Fibroblast of the conjunctiva (primary cell): ENCODE results near the gene CXCR3.
"Not testable (repeated sequence)": the region's sequence is repeated elsewhere in the genome, so short reads cannot be mapped to it uniquely, and the experiment has no call there.

Experiments used
- DNase-seq: peaks from one replicate; pipeline ENCODE4 v3.0.0-alpha.2; 2010; ENCODE audit warnings: low read depth

The CXCR3 gene

DNA sequence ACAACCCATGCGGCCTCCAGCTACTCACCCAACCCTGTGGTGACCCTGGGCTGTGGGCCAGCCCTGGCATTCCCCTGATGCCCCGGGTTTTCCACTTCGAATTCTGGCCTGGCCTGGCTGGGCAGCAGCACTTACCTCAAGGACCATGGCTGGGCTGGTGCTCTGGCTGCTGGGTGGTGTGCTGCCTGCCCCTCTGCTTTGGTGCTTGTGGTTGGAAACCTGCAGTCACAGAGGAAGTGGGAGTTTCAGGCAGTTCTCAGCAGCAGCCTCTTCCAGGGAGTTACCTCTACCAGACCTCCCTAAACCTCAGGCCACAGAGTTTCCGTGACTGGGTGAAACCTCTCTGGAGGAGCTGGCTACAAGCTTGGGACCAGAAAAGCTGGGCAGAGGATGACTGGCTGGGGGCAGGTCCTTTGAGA is at the start of gene CXCR3:
Gene CXCR3, minus strand, starts transcription at position 209 of the 419 bp plus-strand sequence. Its CDS starts 62 bp downstream, at position 147.
- DNase-seq = no peak

DNA sequence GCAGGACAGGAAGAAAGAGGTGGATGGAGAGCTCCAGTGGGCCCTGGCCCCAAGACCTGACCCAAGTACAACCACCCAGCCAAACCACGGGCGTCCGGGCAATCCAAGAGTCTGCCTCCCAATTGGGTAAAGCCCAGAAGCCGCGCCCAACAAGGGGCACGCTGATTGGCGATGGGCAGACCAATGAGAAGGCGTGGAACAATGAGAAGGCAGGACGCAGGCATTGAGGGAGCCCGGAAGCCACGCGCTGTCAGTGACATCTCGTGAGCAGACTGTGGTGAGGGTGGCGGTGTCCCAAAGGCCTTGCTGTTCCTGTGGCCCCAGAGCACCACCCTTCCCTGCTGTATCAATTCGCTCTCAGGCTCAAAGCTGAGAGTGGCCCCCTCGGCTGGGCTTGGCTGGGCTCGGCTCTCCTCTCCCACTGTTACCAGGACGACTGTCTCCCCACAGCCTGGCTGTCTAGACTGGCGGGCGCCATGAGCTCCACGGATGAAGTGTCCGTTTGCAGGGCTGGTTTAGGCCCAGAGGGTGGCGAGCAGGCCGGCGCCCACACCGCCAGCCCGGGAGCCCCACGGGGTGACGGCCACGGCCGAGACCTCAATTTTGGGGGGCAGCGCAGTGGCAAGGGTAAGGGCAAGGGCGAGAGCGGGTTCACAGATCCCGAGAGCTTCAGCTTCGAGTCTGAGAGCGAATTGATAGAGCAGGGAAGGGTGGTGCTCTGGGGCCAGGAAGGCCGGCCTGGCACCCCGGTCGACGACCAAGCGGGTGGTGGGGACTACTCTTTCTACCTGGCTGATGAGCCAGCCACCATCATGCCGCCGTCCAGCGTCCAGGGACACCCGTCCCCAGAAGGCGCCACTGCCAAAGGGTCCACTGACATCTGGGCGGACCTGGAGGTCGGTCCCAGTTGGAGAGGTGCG is 49.3 kb upstream of the CXCR3 start, which contains the start of gene LOC101059915:
Gene LOC101059915, plus strand, starts transcription at position 219 of the 920 bp plus-strand sequence.
- DNase-seq = no peak

DNA sequence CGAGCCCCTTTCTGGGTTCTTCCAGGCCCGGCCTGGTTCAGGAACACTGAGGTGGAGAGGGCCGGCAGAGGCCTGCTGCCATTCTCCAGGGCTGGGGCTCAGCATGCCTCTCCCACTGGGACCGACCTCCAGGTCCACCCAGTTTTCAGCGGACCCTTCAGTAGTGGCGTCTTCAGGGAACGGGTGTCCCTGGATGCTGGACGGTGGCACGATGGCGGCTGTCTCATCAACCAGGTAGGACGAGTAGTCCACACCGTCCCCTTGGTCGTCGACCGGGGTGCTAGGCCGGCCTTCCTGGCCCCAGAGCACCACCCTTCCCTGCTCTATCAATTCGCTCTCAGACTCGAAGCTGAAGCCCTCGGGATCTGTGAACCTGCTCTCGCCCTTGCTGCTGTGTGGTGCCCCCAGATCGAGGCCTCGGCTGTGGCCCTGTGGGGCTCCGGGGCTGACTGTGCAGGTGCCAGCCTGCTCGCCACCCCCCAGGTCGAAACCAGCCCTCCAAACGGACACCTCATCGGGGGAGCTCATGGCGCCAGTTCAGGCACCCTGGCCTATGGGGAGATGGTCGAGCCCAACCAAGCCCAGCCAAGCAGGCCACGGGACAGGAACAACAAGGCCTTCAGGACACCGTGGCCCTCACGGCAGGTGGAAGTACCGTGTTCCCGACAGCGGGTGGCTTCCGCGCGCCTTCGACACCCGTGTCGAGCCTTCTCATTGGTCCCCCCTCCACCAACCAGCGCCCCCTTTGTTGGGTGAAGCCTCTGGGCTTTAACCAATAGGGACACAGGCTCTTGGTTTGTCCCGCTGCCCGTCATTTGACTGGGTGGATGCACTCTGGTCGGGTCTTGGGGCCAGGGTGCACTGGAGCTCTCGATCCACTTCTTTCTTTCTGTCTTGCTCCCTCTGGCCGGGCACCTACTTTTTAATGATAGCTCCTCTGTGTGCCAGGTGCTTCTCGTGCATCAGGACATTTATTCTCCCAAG is 48.2 kb upstream of the CXCR3 start:
- DNase-seq = no peak

DNA sequence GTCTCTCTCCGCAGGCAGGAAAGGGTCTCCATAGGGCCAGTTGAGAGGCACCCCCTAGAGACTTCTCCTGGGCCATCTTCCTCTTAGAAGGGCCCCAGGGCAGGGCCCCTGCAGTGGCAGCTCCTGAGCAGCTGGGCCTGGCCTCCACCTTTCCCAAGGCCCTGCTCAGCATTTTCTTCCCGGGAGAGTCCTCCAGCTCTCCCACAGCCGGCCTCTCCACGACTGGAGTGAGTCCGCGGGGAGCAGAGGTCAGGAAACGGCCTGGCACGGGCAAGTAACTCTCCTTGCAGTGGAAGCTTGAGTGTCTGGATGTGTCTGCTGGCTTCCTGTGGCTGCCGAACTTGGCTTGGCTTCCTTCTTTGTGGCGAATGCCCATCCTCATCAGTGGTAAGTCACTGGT is 47.4 kb upstream of the CXCR3 start:
- DNase-seq = no peak

DNA sequence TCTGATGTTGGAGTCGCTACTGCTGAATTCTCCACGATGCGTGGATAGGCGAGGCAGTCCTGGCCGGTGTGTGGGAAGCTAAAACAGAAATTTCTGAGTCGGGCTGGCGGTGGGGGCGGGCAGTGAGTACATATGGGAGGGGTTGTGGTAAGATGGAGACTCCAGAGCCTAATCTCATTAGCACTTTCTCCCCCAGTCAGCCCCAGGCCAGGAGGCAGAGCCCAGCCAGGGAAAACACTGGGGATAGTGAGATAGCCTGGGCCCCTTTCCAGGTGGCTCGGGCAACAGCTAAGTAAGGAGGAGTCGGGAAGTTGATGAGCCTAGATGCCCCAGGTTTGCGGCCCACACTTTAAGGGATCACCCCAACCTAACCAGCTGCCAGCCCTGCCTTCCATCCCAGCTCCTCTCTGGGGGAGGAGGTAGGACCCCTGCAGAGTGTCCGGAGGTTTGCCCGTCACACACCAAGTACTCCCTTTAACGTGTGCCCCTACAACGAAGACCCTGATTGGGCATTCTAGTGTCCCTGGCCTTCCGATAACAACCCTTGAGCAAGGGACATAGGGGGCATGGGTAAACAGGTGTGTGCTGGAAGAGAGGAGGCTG is 46.7 kb upstream of the CXCR3 start:
- no peak for DNase-seq

DNA sequence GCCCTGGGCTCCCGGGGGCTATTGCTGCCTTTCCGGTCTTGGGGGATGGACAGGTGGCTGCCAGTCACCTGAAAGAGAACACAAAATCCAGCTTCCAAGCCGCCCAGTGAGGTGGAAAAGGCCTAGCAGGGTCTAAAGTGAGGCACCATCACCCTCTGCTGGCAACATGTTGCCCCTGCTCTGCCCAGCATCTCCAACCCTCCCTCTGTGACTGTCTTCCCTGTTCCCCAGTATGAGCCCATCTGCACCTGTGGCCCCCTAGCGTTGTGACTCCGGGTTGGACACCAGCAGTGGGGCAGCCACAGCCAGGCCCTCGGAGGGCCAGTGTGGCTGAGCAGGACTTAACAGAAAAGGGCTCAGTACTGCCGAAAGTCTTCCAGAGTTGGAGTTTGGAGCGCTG is 45.9 kb upstream of the CXCR3 start:
- DNase-seq = not testable (repeated sequence)

DNA sequence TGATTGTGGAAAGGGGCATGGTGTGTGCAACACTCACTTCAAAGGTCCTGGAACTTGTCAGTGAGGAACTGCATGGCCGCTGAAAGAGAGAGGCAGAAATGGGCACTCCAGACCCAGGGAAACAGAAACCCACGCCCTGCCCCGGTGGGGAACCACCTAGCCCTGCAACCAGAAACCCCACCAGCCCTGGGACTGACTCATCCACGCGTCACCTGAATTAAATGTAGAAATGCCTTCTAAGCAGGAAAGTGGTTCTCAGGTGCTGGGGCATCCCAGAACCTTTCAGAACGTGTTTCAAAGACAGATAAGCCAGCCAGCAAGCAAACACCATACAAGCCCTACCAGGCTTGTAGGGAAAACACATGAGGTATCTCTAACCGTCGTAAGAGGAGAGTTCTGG is 44.9 kb upstream of the CXCR3 start:
- DNase-seq = not testable (repeated sequence)

DNA sequence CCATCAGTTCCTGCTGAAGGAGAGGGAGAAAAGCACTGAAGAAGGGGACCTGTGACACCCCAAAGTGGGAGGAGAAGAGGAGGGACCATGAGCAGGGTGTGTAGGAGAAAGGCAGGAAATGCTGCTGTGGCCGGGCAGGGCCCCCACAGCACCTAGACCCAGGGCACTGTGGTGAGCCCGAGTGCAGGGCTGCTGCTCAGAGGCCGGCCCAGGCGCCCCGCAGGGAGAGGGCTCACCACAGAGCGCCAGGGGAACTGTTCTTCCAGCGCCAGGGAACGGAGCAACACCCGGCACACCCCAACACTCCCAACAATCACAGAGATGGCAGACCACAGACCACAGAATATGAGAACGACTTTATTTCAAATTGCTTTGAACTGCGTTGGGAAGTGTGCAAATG is 44.3 kb upstream of the CXCR3 start:
- not testable (repeated sequence) for DNase-seq

DNA sequence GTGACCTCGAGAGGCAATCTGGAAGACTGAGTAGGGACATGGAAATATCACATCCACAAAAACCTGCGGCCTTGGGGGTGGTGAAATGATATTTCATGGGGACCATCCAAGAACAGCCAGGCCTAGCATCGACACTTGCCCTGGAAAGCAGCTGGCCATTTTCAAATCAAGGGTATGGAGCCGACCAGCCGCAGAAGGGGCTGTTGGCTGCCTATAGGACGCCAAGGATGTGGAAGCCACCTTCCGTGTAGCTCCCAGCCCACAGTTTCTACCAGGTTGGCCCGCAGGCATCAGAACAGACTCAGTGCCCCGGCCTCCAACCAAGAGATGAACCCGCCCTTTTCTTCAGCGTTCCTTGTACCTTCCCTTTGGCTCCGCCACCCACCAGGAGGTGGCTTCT is 43.6 kb upstream of the CXCR3 start:
- DNase-seq = no peak

DNA sequence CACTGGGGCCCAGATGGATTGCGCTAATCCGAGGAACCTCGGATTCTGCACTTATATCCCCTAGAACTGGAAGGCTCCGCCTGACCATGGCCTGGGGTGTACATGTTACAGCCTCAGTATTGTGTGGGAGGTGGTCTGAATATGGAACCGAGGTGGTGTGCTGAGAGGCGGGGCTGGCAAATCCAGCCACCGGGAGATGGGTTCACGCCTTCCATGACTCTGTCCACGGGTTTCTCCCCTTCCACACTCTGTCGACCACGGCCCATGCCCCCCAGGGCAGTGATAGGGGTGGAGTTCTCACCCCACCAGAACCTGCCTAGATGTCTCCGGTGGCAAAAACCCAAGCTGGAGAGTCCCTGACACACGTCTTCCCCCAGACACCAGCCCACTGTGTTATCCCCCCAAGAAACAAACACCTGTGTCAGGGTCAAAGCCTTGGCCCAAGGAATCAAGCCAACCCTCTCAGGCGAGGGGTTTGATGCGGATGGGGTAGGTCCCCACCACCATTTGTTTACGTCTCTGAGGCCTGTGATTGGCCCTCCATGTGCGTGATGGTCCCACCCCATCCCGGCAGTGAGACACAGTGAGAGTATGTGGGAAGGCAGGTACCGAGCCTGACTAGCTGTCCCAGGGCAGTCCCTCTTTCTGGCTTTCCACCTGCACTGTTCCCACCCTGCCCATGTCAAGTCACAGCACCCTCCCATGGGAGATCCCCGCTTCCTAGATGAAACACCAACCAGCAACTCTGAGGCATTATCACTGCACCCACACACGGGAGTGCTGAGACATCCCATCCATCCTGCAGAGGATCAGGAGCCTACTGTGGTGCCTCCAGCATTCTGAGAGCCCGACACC is 42.5 kb upstream of the CXCR3 start:
- no peak for DNase-seq

DNA sequence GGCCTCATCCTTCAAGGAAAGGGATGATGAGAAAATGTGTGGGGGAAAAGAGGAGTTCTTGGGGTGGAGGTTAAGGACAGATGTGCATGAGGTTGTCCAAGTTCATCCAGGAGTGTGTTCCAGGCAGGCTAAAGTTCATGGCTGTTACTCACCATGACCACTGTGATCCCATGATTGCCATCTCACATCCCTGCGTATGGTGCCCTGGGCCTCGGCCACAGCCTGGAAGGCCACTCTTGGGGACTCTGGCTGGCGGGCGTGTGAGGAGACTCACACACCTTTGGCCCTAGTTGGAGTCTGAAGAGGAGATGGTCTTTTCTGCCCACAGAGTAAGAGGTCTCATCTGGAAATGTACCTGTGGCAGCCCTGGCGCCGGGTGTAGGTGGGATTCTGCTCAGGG is 41.6 kb upstream of the CXCR3 start:
- no peak for DNase-seq

DNA sequence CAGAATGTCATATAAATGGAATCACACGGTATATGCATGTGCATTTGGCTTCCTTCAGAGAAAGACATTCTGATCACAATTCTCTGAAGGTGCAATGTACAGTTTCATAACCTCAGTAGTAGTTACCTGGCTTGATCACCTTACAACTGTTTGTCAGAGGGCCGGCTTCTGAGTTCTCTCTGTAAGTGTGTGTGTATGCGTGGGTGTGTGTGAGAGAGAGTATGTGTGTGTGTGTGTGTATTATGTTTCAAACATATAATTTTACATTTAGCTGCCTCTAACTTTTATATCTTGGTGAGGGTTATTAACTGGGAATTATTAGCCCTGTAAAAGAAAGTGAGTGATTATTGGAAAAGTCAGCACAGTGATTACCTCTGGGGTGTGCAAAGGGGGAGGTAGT is 41.0 kb upstream of the CXCR3 start:
- DNase-seq = no peak

DNA sequence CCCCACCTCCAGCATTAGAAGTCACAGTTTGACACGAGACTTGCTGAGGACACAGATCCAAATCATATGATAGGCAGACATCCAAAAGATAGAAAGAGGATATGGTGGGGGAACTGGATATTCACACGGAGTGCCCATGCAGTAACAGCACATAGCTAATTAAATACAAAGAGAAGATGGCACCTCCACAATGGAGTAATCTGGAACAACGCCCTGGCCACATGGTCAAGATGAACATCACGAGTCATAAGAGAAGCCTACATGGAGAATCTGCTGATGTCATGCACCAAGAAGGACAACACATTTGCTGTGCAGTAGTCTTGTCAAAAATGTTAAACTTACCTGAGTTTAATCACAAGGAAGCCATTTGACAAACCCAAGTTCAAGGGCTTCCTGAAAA is 39.0 kb upstream of the CXCR3 start:
- no peak for DNase-seq

DNA sequence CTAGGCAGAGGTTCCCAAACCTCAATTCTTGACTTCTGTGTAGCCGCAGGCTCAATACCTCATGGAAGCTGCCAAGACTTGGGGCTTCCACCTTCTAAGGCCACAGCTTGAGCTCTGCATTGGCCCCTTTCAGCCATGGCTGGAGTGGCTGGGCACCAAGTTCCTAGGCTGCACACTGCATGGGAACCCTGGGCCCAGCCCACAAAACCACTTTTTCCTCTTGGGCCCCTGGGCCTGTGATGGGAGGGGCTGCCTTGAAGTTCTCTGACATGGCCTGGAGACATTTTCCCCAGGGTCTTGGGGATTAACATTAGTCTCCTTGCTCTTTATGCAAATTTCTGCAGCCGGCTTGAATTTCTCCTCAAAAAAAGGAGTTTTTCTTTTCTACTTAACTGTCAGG is 35.0 kb upstream of the CXCR3 start:
- no peak for DNase-seq

DNA sequence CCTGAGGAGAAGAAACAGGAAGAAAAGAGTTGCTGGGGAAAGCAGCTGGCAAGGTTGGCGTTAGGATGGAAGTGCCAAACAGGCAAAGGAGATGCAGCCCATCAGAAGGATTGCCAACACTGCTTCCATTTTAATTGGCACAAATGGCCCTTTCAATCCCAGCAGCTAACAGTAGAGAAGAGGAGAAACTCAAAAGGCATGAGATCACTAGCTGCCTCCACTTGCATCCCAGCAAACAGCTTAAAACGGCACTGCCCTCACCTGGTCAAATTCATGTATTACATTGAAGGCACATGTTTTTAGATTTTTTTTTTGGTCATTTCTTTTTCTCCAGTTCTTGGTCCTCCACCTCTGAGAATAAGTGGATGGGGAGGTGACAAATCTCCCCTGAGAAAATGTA is 34.1 kb upstream of the CXCR3 start:
- DNase-seq = peak; percentile 37

DNA sequence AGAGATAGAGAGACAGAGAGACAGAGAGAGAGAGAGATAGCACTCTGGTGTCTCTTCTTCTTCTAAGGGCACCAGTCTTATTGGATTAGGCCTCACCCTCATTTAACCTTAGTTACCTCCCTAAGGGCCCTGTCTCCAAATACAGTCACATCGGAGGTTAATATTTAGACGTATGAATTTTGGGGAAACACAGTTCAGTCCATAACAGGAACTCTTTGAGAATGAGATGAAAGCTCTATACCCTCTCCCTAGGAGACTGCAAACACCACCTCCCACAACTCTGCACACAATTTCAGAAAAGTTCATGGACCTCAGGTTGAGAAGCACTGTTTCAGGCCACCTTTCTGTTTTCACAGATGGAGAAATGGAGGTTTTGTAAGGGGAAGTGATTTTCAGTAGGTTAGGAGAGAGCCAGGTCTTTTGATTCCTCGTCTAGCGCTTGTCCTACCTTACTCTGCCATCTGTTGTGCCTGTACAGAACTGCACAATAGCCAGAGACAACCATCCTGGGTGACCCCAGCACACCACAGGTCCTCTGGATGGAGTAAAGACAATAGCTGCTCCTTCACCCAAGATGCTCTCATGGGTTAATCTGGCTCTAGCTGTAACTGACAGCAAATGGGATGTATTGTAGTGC is 32.1 kb upstream of the CXCR3 start:
- DNase-seq = no peak

DNA sequence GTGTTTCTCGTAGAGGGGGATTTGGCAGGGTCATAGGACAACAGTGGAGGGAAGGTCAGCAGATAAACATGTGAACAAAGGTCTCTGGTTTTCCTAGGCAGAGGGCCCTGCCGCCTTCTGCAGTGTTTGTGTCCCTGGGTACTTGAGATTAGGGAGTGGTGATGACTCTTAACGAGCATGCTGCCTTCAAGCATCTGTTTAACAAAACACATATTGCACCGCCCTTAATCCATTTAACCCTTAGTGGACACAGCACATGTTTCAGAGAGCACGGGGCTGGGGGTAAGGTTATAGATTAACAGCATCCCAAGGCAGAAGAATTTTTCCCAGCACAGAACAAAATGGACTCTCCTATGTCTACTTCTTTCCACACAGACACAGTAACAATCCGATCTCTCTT is 26.1 kb upstream of the CXCR3 start:
- DNase-seq = not testable (repeated sequence)

DNA sequence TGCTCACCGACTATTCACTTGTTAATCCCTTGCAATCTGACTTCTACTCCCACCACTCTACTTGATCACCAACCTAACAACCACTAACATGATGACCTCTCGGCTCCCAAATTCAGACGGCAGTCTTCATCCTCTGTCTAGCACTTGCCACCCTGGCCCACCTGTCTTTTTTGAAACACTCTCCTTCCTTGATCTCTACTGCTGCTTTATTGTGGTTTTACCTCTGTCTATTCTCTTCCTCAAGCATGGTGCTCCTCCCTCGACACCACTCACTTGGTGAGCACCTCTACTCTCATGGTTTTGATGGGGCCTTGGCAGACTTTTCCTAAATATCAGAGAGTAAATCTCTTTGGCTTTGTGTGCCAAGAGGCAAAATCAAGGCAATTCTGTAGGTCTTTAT is 21.7 kb upstream of the CXCR3 start:
- DNase-seq = no peak

DNA sequence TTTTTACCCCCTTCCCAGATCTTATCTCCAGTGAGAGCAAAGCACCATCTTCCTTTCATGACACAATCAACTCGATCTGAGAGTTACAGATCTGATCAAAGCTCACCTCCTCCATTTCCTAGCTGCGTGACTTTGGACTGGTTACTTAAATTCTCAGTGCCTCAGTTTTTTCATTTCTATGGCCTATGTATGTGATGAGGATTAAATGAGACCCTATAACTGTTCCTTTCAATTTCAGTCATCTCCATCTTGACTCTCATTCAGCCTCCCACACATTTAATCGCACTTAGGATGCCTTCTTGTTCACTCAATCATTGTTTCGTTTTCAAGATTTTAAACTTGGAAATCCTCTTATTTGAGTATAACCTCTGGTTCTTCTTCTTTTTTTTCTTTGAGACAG is 20.1 kb upstream of the CXCR3 start:
- DNase-seq = no peak

DNA sequence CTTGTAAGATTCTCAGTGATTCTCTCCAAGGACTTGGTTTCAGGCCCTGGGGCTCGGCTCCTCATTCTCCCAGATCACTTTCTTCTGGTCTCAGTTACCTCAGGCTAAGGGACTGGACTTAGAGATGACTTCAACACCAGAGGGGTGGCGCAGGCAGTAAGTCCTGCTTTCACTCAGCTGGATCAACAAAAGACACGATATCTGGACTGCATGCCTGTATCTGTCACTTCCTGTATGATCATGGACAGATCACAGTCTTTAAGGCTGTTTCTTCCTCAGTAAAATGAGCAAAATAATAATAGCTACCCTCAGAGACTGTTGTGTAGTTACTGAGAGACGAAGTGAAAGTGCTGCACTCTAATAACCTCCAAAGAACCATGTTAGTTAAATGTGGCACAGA is 19.5 kb upstream of the CXCR3 start:
- no peak for DNase-seq

DNA sequence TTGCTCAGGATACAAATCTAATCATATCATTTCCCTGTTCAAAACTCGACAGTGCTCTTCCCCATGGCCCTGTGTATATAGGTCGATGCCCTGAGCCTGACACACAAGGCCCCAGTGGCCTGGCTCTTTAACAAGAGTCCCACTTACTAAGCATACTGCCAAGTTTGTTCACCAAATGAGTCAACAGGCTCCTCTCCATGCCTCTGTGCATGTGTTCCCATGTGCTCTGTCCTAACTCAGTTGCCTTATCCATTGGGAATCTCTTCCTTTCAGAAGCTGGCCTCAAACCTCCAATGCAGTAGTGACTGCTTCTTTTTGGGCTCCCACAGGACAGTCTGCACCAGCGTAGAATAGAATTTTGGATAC is 18.9 kb upstream of the CXCR3 start:
- no peak for DNase-seq
